ENCODE data around the gene CARD16.
"Not testable (repeated sequence)": the region's sequence is repeated elsewhere in the genome, so short reads cannot be mapped to it uniquely, and the experiment has no call there.

CARD16 gene

DNA sequence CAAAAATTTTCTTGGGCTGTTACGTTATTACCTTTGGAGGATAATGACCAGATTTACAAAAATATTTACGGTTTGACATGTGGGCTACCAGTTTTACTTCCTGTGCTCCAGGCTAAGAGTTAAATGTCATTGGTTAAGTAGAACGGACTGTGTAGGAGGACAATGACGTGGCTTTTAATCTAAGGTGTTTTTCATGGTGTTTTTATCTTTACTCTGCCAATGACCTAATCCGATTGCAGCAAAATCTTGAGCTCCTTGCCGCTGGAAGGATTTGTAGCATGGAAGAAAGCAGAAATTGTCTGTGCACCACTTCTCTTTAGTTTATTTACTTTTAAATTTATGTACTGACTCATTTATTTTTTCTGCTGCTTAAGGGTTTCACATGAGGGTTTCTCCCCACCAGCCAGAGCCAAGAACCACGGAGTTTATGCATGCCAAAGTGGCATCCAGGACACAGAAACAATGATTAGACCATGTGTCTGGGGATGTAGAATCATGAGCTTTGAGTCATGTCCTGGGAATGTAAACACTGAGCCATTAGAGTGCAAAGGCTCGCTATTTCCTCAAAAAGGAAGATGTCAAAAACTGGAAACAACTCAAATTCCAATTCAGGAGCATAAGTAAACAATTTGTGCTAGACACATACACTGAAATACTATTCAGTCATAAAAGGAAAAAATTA is 1.9 kb upstream of the CARD16 start:
- peak; percentile 42 for DNase-seq

DNA sequence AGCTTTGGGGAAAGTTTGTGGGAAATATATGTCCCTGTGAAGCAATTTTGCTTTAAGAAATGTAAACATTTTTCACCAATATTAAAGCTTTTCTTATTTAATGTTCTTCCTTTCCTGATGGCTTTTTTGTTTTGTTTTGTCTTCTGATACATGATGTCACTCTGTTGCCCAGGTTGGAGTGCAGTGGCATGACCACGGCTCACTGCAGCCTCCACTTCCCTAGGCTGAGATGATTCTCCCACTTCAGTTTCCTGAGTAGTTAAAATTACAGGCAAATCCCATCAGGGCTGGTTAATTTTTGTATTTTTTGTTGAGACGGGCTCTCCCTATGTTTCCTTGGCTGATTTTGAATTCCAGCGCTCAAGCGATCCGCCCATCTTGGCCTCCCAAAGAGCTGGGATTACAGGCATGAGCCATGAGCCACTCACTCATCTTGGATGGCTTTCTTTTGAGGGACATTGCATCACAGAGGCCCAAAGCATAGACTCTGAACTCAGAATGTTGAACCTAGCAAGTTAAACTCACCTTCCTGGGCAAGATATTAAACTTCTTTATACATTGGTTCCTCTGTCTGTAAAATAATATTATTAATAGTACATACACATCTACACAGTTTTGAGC is 651 bp upstream of the CARD16 start:
- no peak for DNase-seq

- DNase-seq: no peak
These were observed 3.0 kb downstream of the CARD16 start for GRCh38 chr11:105042178-105042577.

DNA sequence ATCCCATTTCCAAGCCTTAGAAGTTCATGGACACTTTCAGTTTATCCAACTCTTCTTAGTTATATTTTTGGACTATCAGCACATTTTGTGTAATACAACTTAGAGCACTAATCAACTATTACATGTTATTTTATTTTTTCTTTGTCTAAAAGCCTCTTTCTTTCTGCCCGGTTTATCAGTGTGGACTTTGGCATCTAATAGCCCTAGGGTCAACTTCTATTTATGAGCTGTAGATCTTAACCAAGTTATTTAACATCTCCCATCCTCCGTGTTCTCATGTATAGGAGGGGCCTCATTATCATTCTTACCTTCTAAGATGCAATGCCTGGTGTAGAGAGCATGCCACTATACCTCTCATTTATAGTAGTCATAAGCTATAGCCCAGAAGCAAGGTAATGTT is 4.4 kb downstream of the CARD16 start:
- no peak for DNase-seq

GRCh38 chr11:105034813-105035620 is 10.1 kb downstream of the CARD16 start, which contains the start of gene CASP1:
Gene CASP1 (minus strand): TSS chr11:105035144. CDS start chr11:105035113, 31 bp downstream.
- no peak for DNase-seq

DNA sequence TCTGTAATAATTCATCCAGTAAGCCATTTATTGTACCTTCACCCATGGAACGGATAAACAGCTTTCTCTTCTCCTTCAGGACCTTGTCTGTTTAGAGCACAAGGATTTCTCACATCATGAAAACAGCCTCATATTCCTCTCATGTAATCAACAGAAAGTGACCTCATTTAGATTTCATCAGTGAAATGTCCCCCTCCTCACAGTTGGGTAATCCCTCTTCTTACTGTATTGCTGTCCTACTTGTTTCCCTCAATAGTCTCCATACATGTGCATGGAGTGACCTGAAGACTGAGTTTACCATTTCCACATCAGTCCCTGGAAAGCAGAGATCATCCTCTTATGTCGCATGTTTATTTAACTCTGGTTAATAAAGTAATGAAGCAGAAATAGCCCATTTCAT is 10.7 kb downstream of the CARD16 start:
- not testable (repeated sequence) for DNase-seq

- DNase-seq: no peak
These were observed 11.4 kb downstream of the CARD16 start for GRCh38 chr11:105033781-105034180.

DNA sequence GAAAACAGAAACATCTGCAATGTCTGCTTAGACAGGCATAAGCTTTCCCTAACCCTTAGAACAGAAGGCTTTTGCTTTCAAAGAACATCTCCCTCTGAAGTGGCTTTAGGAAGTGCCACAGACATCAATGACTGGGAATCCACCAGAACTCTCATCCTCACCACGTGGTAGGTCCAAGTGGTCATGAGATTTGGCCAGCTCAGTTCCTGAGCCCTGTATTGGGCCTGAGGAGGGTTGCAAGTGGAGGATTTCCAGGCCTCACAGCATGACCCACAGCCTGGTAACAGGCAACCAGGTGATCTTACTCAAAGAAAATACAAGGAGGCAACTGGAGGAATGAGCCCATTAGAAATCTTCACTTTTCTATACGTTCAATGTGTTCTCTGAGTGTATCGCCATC is 11.8 kb downstream of the CARD16 start:
- no peak for DNase-seq

- DNase-seq: no peak
These were observed 12.6 kb downstream of the CARD16 start for GRCh38 chr11:105032495-105032894.

DNA sequence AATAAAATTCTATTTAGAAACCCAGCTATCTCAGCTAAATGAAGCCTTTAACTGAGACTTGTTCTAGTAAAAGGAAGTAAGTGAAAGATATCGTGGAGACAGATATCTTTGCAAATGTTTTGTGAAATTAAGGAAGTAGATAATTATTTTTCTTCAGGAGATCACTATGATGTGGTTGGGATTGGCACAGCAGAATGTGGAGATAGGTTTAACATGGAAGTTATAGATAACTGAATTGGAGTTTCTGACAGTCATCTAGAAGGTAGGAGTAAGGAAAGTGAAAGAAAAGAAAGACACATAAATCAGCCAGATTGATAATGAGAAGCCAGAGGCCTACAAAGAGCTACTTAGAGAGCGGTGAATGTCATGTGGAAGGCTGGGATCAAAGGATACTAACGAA is 17.5 kb downstream of the CARD16 start:
- no peak for DNase-seq

DNA sequence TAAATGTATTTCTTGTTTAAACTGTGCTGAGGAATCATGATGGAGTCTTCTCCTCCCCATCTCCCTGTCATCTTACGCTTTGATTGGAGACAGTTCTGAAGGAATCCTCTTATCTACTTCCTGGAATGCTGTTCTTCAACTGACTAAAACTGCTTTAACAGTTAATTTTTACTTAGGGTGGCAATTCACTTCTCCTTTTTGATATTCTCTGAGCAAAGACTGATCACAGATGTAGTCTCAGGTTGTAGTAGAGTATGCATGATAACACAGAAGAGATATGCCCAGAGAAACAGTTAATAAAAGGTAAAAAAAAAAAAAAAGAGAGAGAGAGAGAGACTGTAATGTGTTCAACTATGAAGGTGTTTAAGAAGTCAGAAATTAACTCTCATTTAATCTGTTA is 20.7 kb downstream of the CARD16 start:
- DNase-seq: no peak

DNA sequence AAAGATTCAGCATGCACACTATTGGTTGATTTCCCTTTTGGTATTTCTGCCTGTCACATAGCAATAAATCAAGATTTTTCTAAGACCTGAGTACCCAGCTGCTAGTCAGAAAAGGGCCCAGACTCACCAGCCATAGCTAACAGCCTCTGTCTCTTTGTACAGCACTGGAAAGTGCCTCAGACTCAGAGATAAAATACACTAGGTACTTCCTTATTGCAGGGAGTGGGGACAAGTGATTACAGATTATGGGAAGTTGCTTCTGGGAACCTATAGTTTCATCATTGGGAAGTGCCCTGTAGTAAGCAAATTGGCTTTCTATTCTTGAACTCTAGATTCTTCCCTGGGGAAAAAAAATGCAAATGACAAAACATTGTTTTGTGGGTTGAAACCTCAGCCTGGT is 22.1 kb downstream of the CARD16 start, which contains the start of gene CASP5:
Gene CASP5 (minus strand): TSS at position 166 of the 400 bp plus-strand sequence. CDS start 32 bp downstream, at position 134.
- no peak for DNase-seq

DNA sequence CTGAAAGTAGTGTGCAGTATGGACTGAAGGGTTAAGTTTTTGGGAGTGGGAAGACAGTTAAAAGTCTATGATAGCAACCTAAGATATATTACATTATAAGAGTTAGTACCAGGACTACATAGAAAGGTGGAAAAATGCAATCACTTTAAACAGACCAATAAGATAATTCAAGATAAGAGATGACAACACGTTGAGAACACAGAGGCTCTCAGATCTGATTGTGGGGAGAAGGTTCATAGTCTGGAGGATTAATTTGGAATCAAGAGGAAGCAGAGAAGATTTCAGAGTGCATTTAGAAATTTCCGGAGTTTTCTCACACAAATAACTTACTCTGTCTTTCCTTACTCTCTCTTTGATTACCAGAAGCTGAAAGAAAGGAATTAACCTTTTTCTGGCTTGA is 22.6 kb downstream of the CARD16 start:
- no peak for DNase-seq

- DNase-seq: no peak
These were observed 37.7 kb downstream of the CARD16 start for GRCh38 chr11:105007463-105007862.

- no peak for DNase-seq
These were observed 39.7 kb downstream of the CARD16 start for GRCh38 chr11:105005451-105005845.

GRCh38 chr11:105004021-105004420 is 41.1 kb downstream of the CARD16 start:
- DNase-seq: no peak

DNA sequence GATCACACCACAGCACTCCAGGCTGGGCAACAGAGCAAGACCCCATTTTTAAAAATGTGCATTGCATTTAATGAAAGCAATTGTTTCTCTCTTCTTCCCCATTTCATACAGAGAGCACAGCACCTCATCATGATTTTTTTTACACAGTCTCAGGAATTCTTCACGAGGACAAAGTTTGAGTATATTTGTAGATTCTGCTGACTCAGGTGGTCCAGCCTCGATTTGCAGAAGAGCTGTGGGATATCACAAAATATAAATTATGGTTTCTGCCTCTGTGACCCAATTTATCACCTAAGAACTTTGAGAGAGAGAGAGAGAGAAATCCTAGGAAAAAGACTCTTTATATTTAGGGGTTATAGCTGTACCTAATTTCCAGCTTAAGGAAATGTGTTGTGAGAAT is 42.0 kb downstream of the CARD16 start:
- no peak for DNase-seq

- DNase-seq: no peak
These were observed 44.3 kb downstream of the CARD16 start for GRCh38 chr11:105000797-105001196.

DNA sequence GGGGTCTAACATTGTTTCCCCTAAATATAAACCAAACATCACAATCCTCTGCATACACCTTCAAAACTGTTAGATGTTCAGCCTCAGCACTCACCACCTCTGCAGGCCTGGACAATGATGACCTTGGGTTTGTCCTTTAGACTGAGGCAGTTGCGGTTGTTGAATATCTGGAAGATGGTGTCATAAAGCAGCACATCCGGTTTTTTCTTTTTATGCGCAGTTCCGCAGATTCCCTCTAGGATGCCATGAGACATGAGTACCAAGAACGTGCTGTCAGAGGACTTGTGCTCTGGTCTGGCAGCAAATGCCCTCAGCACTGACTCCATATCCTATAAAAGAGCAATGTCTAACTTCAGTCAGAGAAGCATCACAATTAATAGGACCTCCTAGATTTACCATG is 45.0 kb downstream of the CARD16 start:
- no peak for DNase-seq

DNA sequence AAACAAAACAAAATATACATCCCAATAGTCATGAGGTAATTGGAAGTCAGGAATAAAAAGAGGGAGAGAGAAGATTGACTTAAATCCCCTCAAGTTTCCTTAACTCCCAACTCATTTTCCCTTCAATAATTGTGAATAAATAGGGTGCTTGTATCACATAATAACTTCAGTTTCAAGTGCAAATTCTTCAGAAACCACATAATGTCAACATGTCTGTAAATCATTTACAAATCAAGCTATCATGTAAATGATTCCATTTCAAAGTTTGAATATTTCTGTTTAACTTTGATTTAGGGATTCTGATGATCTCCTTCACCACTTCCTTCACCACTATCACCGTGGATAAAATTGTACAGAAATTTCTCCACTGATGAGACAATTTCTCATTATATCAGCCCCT is 45.4 kb downstream of the CARD16 start:
- DNase-seq: no peak

GRCh38 chr11:104997288-104997687 is 47.8 kb downstream of the CARD16 start:
- no peak for DNase-seq

DNA sequence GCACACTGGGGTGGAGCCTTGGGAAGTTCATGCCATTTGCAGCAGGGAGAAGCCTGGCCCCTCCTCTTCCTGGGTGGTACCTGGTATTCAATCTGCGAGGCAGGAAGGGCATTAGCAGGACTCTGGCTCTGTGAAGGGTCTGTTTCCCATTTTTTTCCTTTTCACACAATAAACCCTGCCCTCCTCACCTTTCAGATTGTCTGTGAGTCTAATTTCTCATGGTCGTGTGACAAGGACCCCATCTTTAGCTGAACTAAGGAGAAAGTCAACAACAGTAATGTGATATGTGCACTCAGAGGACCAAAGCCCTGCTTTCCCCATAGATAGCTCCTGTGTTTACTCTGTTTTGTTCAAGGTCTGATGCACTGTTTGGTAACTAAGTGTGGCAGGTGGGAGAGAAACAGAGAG is 50.1 kb downstream of the CARD16 start:
- no peak for DNase-seq

GRCh38 chr11:104992781-104993180 is 52.4 kb downstream of the CARD16 start:
- DNase-seq: no peak

DNA sequence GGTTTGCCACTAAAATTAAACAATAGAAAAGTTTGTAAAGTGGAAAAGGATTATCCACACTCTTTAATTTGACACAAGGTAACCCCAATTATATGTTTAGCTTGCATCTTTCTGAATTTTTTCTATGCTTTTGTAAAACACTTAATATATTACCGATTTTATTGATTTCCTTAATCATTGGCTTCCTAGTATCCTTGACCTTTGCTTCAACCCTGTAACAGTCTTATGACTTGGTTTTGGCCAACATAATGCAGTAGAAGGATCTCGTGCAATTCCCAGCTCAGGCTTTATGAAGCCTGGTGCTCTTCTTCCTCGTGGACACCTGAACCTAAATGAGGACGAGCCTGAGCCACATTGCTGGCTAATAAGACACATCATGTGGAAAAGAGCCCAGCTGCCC is 53.1 kb downstream of the CARD16 start:
- DNase-seq: no peak

Measured in T1000 (cell line).